ENCODE measurements around the gene TSC22D2. TPM values are rescaled to one million over a fixed set of nuclear protein-coding genes. Genes with fewer than 3 reads are reported as not detected.

TSC22D2 gene
- total RNA-seq, 1 donor from 2014 or later: 38.9 TPM

DNA sequence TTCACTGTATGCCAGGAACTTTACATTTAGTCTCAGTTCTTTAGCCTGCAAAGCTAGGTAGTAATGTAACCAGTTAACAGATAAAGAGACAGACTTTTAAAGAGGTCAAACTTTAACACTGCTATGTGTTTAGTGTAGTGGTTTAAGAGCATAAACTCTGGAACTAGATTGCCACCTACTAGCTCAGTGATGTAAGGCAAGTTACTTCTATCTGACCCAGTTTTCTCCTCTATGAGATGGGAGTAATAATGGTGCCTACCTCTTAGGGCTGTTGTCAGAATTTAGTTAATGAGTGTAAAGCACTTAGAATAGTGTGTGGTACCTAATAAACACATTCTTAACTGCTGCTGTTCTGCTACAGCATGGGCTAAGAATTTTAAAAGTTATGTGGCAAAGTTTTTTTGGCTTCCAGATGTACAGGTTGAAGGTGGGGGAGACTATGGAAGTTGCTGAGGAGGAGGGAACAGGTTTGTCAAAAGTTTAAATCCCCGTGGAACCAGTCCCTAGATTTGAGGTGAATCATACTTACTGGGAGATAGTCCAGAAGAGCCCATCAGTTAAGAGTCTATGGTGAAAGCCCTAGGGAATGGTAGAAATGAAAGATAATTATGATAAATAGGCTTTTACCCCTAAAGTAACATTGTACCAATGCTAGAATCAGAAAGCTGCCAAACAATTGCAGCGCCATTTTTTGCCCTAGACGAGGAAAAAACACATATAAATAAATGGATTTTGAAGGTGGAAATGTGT is 13.9 kb downstream of the TSC22D2 start:
- peaks cover 48% of the 10 kb centered on the region for H3K4me1 Mint-ChIP-seq
- H3K4me3 Mint-ChIP-seq: no peak overlapping the region
- H3K27ac Mint-ChIP-seq: no peak overlapping the region
- ChIA-PET POLR2A (interaction anchor here (0.7 kb wide), 1 partner anchor 160 kb away, joined by 4 read pairs; no protein-coding TSS in a partner anchor), CTCF (no interaction called here)
- ATAC-seq (ENCODE audit: low read depth) (no peak), DNase-seq (no peak)
- peaks cover 45% of the 10 kb centered on the region for H3K36me3 Mint-ChIP-seq (ENCODE audit: low read depth)
- no peaks in the 10 kb centered on the region for H3K9me3 Mint-ChIP-seq
- TF ChIP-seq, protein P1, sequence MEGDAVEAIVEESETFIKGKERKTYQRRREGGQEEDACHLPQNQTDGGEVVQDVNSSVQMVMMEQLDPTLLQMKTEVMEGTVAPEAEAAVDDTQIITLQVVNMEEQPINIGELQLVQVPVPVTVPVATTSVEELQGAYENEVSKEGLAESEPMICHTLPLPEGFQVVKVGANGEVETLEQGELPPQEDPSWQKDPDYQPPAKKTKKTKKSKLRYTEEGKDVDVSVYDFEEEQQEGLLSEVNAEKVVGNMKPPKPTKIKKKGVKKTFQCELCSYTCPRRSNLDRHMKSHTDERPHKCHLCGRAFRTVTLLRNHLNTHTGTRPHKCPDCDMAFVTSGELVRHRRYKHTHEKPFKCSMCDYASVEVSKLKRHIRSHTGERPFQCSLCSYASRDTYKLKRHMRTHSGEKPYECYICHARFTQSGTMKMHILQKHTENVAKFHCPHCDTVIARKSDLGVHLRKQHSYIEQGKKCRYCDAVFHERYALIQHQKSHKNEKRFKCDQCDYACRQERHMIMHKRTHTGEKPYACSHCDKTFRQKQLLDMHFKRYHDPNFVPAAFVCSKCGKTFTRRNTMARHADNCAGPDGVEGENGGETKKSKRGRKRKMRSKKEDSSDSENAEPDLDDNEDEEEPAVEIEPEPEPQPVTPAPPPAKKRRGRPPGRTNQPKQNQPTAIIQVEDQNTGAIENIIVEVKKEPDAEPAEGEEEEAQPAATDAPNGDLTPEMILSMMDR (IDR thresholded peaks at IDR 0.05): no peak
- intact Hi-C loops (cut with micrococcal nuclease): loop anchor here (1.0 kb wide), 2 partner anchors 8 to 10 kb away; no protein-coding TSS in a partner anchor
- H3K27me3 Mint-ChIP-seq: no peaks in the 10 kb centered on the region

- no peak for ATAC-seq (ENCODE audit: low read depth)
- TF ChIP-seq, protein P1 (IDR thresholded peaks at IDR 0.05): no peak
- DNase-seq: no peak
- intact Hi-C loops (cut with micrococcal nuclease): loop anchor here (1.0 kb wide), 2 partner anchors 7 to 11 kb away; no protein-coding TSS in a partner anchor
- CTCF ChIA-PET: no interaction called here
- no peaks in the 10 kb centered on the region for H3K9me3 Mint-ChIP-seq
- H3K36me3 Mint-ChIP-seq (ENCODE audit: low read depth): peaks cover 40% of the 10 kb centered on the region
- H3K4me3 Mint-ChIP-seq: no peak overlapping the region
- H3K27ac Mint-ChIP-seq: no peak overlapping the region
- H3K4me1 Mint-ChIP-seq: peaks cover 48% of the 10 kb centered on the region
- POLR2A ChIA-PET: no interaction called here
- H3K27me3 Mint-ChIP-seq: no peaks in the 10 kb centered on the region
These were observed 14.8 kb downstream of the TSC22D2 start for GRCh38 chr3:150422907-150423306.

DNA sequence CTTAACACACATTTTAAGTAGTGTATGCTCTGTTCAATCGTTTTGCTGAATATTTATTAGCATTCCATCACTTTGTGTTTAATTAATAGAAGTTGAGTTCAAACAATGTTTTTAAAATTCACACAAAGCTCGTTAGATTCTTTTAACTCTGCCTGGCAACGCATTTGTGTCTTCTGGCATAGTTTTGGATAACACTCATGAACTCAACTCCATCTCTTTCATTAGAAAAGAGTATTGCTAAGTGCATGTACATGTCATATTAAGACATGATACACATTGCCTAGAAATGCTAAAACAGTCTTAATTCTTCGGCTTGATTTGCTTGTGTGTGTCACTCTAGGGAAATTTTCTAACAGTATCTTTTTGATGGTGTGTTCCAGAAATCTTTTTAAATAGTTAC is 15.7 kb downstream of the TSC22D2 start:
- Mint-ChIP-seq H3K4me3 (no peak overlapping the region), H3K4me1 (peaks cover 51% of the 10 kb centered on the region), H3K27ac (no peak overlapping the region), H3K27me3 (no peaks in the 10 kb centered on the region), H3K36me3 (ENCODE audit: low read depth) (peaks cover 37% of the 10 kb centered on the region), H3K9me3 (no peaks in the 10 kb centered on the region)
- no peak for DNase-seq
- TF ChIP-seq, protein P1 (IDR thresholded peaks at IDR 0.05): no peak
- intact Hi-C loops (cut with micrococcal nuclease): no loop called here
- ChIA-PET POLR2A (interaction anchor here (1.2 kb wide), 1 partner anchor 39 kb away, joined by 6 read pairs; no protein-coding TSS in a partner anchor), CTCF (no interaction called here)
- ATAC-seq (ENCODE audit: low read depth): no peak

DNA sequence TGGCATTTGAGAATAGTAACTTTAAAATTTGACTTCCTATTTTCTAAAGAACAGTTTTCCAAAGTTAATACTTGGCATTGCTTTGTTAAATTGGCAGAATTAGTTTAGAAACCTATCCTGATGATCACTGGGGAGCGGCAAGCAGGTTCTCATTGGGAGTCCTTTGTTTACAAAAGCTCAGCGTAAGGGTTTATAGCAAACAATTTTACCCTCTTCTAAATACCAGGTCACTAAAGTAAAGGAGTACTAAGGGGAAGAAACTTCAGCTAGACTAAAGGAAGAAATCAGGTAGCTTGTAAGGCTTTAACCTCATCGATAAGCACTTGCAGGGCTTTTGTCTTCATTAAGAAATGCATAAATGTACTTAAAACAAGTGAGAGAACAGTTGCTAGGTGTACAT is 18.2 kb downstream of the TSC22D2 start:
- H3K9me3 Mint-ChIP-seq: no peaks in the 10 kb centered on the region
- intact Hi-C loops (cut with micrococcal nuclease): no loop called here
- peaks cover 39% of the 10 kb centered on the region for H3K36me3 Mint-ChIP-seq (ENCODE audit: low read depth)
- no peak overlapping the region for H3K4me3 Mint-ChIP-seq
- ChIA-PET CTCF (interaction anchor here (1.2 to 1.3 kb wide), 2 partner anchors 16 to 141 kb away, joined by 3 to 4 read pairs; no protein-coding TSS in a partner anchor), POLR2A (interaction anchor here (1.2 kb wide), 1 partner anchor 17 kb away, joined by 4 read pairs; no protein-coding TSS in a partner anchor)
- DNase-seq (no peak), ATAC-seq (ENCODE audit: low read depth) (no peak)
- H3K27ac Mint-ChIP-seq: no peak overlapping the region
- H3K27me3 Mint-ChIP-seq: no peaks in the 10 kb centered on the region
- H3K4me1 Mint-ChIP-seq: peaks cover 58% of the 10 kb centered on the region
- TF ChIP-seq, protein P1 (IDR thresholded peaks at IDR 0.05): no peak

- no peak overlapping the region for H3K27ac Mint-ChIP-seq
- no peak for DNase-seq
- no peak for ATAC-seq (ENCODE audit: low read depth)
- no peaks in the 10 kb centered on the region for H3K9me3 Mint-ChIP-seq
- peaks cover 61% of the 10 kb centered on the region for H3K4me1 Mint-ChIP-seq
- intact Hi-C loops (cut with micrococcal nuclease): no loop called here
- POLR2A ChIA-PET: interaction anchor here (1.4 to 3.0 kb wide), 2 partner anchors 17 to 20 kb away, joined by 3 to 12 read pairs; partner anchors contain the start of gene TSC22D2
- peaks cover 34% of the 10 kb centered on the region for H3K36me3 Mint-ChIP-seq (ENCODE audit: low read depth)
- CTCF ChIA-PET: no interaction called here
- no peaks in the 10 kb centered on the region for H3K27me3 Mint-ChIP-seq
- H3K4me3 Mint-ChIP-seq: no peak overlapping the region
- TF ChIP-seq, protein P1 (IDR thresholded peaks at IDR 0.05): no peak
These were observed 20.5 kb downstream of the TSC22D2 start for GRCh38 chr3:150428562-150428961.

Data from activated B cell treated with CpG ODN at 0.5 μM for 24 hours (primary cell).